ENCODE measurements around the gene CDYL2. TPM values are rescaled to one million over a fixed set of nuclear protein-coding genes. Genes with fewer than 3 reads are reported as not detected.

CDYL2 gene
- total RNA-seq, 4 donors from 2014 or later = 0.80 to 3.5 (median 2.3) TPM

DNA sequence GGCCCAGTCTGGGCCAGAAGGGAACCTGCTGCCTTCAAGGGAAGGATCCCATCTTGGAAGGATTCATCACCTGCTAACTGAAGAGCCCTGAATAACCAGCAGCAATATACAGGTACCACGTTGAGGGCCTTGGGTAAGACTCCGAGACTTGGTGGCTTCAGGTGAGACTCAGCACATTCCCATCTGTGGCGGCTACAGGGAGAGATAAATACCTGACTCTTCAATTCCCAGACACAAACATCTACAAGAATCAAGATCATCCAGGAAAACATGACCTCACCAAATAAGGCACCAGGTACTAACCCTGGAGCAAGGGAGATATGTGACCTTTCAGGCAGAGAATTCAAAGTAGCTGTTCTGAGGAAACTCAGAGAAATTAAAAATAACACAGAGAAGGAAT, 164.1 kb downstream of the CDYL2 start:
- 100% methylated on average over 3 of the region's 3 CpGs; no CpG with 5 or more reads in 1 of the 2 donors for WGBS, 2 donors (ENCODE audit: low coverage in 1 of 2)
- no peaks in the 10 kb centered on the region for H3K27me3 ChIP-seq
- H3K4me1 ChIP-seq = no peaks in the 10 kb centered on the region
- DNase-seq = no peak
- H3K27ac ChIP-seq = no peak overlapping the region
- in situ Hi-C loops (cut with MboI; ENCODE audit: low pct_ligation_motif_present in 1 of 4, low pct_unique_long_range_greater_than_20kb in 1 of 4, low sequenced_read_pairs in 3 of 4) (no loop called here), intact Hi-C loops (cut with DNase I; ENCODE audit: low total_unique reads) (no loop called here)
- TF ChIP-seq POLR2A (IDR thresholded peaks at IDR 0.05) (no peak), POLR2AphosphoS5 (IDR thresholded peaks at IDR 0.05) (no peak), EP300 (IDR thresholded peaks at IDR 0.05; ENCODE audit: low read depth) (no peak)
- TF ChIP-seq, protein P1, sequence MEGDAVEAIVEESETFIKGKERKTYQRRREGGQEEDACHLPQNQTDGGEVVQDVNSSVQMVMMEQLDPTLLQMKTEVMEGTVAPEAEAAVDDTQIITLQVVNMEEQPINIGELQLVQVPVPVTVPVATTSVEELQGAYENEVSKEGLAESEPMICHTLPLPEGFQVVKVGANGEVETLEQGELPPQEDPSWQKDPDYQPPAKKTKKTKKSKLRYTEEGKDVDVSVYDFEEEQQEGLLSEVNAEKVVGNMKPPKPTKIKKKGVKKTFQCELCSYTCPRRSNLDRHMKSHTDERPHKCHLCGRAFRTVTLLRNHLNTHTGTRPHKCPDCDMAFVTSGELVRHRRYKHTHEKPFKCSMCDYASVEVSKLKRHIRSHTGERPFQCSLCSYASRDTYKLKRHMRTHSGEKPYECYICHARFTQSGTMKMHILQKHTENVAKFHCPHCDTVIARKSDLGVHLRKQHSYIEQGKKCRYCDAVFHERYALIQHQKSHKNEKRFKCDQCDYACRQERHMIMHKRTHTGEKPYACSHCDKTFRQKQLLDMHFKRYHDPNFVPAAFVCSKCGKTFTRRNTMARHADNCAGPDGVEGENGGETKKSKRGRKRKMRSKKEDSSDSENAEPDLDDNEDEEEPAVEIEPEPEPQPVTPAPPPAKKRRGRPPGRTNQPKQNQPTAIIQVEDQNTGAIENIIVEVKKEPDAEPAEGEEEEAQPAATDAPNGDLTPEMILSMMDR (IDR thresholded peaks at IDR 0.05) = no peak
- H3K9me3 ChIP-seq = peaks cover 0 to 5% of the 10 kb centered on the region in 2 donors
- H3K4me3 ChIP-seq = no peak overlapping the region
- H3K36me3 ChIP-seq = no peaks in the 10 kb centered on the region

DNA sequence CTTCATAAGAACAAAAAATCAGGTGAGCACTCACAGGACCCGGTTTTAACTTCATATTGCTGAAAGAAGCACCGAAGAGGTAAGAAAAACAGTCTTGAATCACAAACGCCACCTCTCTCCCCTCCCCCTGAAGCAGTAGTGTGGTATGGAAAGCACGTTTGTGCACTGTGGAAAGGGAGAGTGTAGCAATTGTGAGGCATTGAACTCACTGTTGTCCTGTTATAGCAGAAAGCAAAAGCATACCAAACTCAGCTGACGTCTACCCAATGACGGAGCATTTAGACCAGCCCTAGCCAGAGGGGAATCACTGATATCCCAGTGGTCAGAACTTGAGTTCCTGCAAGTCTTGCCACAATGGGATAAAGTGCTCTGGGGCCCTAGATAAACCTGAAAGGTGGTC, 164.8 kb downstream of the CDYL2 start:
- Histone ChIP-seq H3K27ac (no peak overlapping the region), H3K4me1 (no peaks in the 10 kb centered on the region), H3K9me3 (peaks cover 0 to 5% of the 10 kb centered on the region in 2 donors), H3K36me3 (no peaks in the 10 kb centered on the region), H3K27me3 (no peaks in the 10 kb centered on the region), H3K4me3 (no peak overlapping the region)
- intact Hi-C loops (cut with DNase I; ENCODE audit: low total_unique reads) (no loop called here), in situ Hi-C loops (cut with MboI; ENCODE audit: low pct_ligation_motif_present in 1 of 4, low pct_unique_long_range_greater_than_20kb in 1 of 4, low sequenced_read_pairs in 3 of 4) (no loop called here)
- TF ChIP-seq POLR2A (IDR thresholded peaks at IDR 0.05) = no peak
- no peak for TF ChIP-seq EP300 (IDR thresholded peaks at IDR 0.05; ENCODE audit: low read depth)
- TF ChIP-seq POLR2AphosphoS5 (IDR thresholded peaks at IDR 0.05) = no peak
- TF ChIP-seq, protein P1 (IDR thresholded peaks at IDR 0.05) = no peak
- WGBS, 2 donors (ENCODE audit: low coverage in 1 of 2) = 78 to 89% methylated on average over 3 to 6 of the region's 6 CpGs
- no peak for DNase-seq

DNA sequence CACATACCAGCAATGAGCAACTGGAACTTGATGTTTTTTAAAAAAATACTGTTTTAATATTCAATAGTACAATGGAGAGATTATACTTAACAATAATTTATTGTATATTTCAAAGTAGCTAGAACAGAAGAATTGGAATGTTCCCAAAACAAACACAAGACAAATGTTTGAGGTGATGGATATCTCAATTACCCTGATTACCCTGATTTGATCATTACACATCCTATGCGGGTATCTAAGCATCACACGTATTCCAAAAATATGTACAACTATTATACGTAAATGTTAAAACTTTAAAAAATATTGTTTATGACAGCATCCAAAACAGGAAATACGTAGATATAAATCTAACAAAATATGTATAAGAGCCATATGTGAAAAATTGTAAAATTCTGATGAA, 166.8 kb downstream of the CDYL2 start:
- Histone ChIP-seq H3K36me3 (no peaks in the 10 kb centered on the region), H3K4me3 (no peak overlapping the region), H3K9me3 (peaks cover 0 to 5% of the 10 kb centered on the region in 2 donors), H3K27ac (no peak overlapping the region), H3K27me3 (no peaks in the 10 kb centered on the region), H3K4me1 (no peaks in the 10 kb centered on the region)
- no peak for DNase-seq
- in situ Hi-C loops (cut with MboI; ENCODE audit: low pct_ligation_motif_present in 1 of 4, low pct_unique_long_range_greater_than_20kb in 1 of 4, low sequenced_read_pairs in 3 of 4) (no loop called here), intact Hi-C loops (cut with DNase I; ENCODE audit: low total_unique reads) (no loop called here)
- 93 to 98% methylated on average over 4 of the region's 4 CpGs for WGBS, 2 donors (ENCODE audit: low coverage in 1 of 2)
- TF ChIP-seq EP300 (IDR thresholded peaks at IDR 0.05; ENCODE audit: low read depth) (no peak), POLR2AphosphoS5 (IDR thresholded peaks at IDR 0.05) (no peak), POLR2A (IDR thresholded peaks at IDR 0.05) (no peak)
- TF ChIP-seq, protein P1 (IDR thresholded peaks at IDR 0.05) = no peak

DNA sequence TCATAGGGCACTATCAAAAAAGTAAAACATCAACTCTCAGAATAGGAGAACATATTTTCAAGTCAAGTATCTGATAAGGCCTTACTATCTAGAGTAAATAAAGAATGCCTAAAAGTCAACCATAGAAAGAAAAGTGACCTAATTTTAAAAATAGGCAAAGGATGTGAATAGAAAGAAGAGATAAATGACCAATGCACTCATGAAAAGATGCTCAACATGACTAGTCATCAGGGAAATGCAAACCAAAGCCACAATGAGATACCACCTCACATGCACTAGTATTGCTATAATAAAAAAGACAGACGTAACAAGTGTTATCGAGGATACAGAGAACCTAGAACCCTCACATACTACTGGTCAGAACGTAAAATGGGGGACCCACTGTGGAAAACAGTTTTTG, 172.8 kb downstream of the CDYL2 start:
- 88 to 94% methylated on average over 3 of the region's 3 CpGs for WGBS, 2 donors (ENCODE audit: low coverage in 1 of 2)
- Histone ChIP-seq H3K27ac (no peak overlapping the region), H3K36me3 (no peaks in the 10 kb centered on the region), H3K9me3 (peaks cover 0 to 5% of the 10 kb centered on the region in 2 donors), H3K27me3 (no peaks in the 10 kb centered on the region), H3K4me1 (no peaks in the 10 kb centered on the region), H3K4me3 (no peak overlapping the region)
- no peak for DNase-seq
- intact Hi-C loops (cut with DNase I; ENCODE audit: low total_unique reads) = no loop called here
- in situ Hi-C loops (cut with MboI; ENCODE audit: low pct_ligation_motif_present in 1 of 4, low pct_unique_long_range_greater_than_20kb in 1 of 4, low sequenced_read_pairs in 3 of 4) = no loop called here
- TF ChIP-seq EP300 (IDR thresholded peaks at IDR 0.05; ENCODE audit: low read depth) (no peak), POLR2AphosphoS5 (IDR thresholded peaks at IDR 0.05) (no peak), POLR2A (IDR thresholded peaks at IDR 0.05) (no peak)
- TF ChIP-seq, protein P1 (IDR thresholded peaks at IDR 0.05) = no peak
